IMR-90 (cell line): ENCODE data around the gene TFEB. TPM values are rescaled to one million over a fixed set of nuclear protein-coding genes. Genes with fewer than 3 reads are reported as not detected.

ENCODE experiments used
- ATAC-seq: fragments of 200-7000 bp; cut with Tn5 transposase; 2 replicates; pipeline ENCODE4 v1.9.1; 2020; ENCODE audit warnings: low read depth, mild to moderate bottlenecking, moderate library complexity
- BruUV-seq: library from RNA; stranded (reverse); fragments of 400-500 nt; replicated peaks from 2 replicates; lab custom pipeline; 2021; lab: Mats Ljungman, UMichigan
- CTCF ChIA-PET: fragments of 300-600 bp; formaldehyde crosslinking; extraction: SDS; loops from one replicate; lab custom pipeline; 2021; ENCODE audit warnings: antibody characterized with exemption; lab: Yijun Ruan, JAX
- POLR2A ChIA-PET: fragments of 300-600 bp; sonication (Branson Sonifier 250); formaldehyde crosslinking; loops from one replicate; lab custom pipeline; 2022; ENCODE audit warnings: antibody characterized with exemption; ENCODE audit not compliant: unreplicated experiment; lab: Charles Lee
- DNase-seq: peaks from one replicate; pipeline ENCODE4 v3.0.0; 2013
- H2AFZ ChIP-seq: replicated peaks from 2 replicates; pipeline ENCODE3; 2013; ENCODE audit warnings: low read length, mild to moderate bottlenecking; ENCODE audit not compliant: poor library complexity
- H2AK5ac ChIP-seq: 2 replicates; pipeline ENCODE4 v1.6.1; 2013; ENCODE audit warnings: low read depth, low read length, inconsistent platforms
- H2AK9ac ChIP-seq: replicated peaks from 2 replicates; pipeline ENCODE3; 2013; ENCODE audit warnings: mild to moderate bottlenecking, low read depth, low read length, moderate library complexity; ENCODE audit not compliant: poor library complexity
- H2BK120ac ChIP-seq: 2 replicates; pipeline ENCODE4 v1.6.1; 2013; ENCODE audit warnings: low read depth, low read length, inconsistent platforms
- H2BK15ac ChIP-seq: 3 replicates; pipeline ENCODE4 v1.6.1; 2013; ENCODE audit warnings: low read depth, low read length, inconsistent platforms
- H2BK20ac ChIP-seq: 2 replicates; pipeline ENCODE4 v1.6.1; 2013; ENCODE audit warnings: low read depth, mild to moderate bottlenecking, inconsistent platforms, low read length, moderate library complexity
- H2BK5ac ChIP-seq: 2 replicates; pipeline ENCODE4 v1.6.1; 2013; ENCODE audit warnings: mild to moderate bottlenecking, low read depth, low read length, inconsistent platforms; ENCODE audit not compliant: poor library complexity, severe bottlenecking
- H3K14ac ChIP-seq: replicated peaks from 2 replicates; pipeline ENCODE4 v1.6.1; 2013; ENCODE audit warnings: low read depth, low read length, inconsistent platforms
- H3K18ac ChIP-seq: 2 replicates; pipeline ENCODE4 v1.6.1; 2013; ENCODE audit warnings: low read depth, low read length, control low read depth
- H3K23ac ChIP-seq: 2 replicates; pipeline ENCODE4 v1.6.1; 2013; ENCODE audit warnings: low read depth, low read length, inconsistent platforms
- H3K27ac ChIP-seq: 2 replicates; pipeline ENCODE4 v1.5.1; 2013; ENCODE audit warnings: mild to moderate bottlenecking, control low read depth, low read length; ENCODE audit not compliant: insufficient read depth
- H3K27me3 ChIP-seq: 2 replicates; pipeline ENCODE4 v1.6.1; 2013; ENCODE audit warnings: low read length; ENCODE audit not compliant: control insufficient read depth, insufficient read depth
- H3K36me3 ChIP-seq: 2 replicates; pipeline ENCODE4 v1.6.1; 2013; ENCODE audit warnings: low read length, mixed read lengths; ENCODE audit not compliant: control insufficient read depth, insufficient read depth
- H3K4ac ChIP-seq: 2 replicates; pipeline ENCODE4 v1.6.1; 2013; ENCODE audit warnings: low read depth, low read length, inconsistent platforms
- H3K4me1 ChIP-seq: 2 replicates; pipeline ENCODE4 v1.6.1; 2013; ENCODE audit warnings: low read length, mixed read lengths; ENCODE audit not compliant: control insufficient read depth, insufficient read depth
- H3K4me2 ChIP-seq: 2 replicates; pipeline ENCODE4 v1.6.1; 2013; ENCODE audit warnings: low read depth, mild to moderate bottlenecking, control low read depth, low read length, moderate library complexity
- H3K4me3 ChIP-seq: 2 replicates; pipeline ENCODE4 v1.5.1; 2013; ENCODE audit warnings: low read depth, mild to moderate bottlenecking, control low read depth, low read length, moderate library complexity; ENCODE audit not compliant: insufficient read depth
- H3K56ac ChIP-seq: 2 replicates; pipeline ENCODE4 v1.6.1; 2013; ENCODE audit warnings: low read length, inconsistent platforms; ENCODE audit not compliant: insufficient read depth; ENCODE audit errors: extremely low read depth
- H3K79me1 ChIP-seq, 2 experiments: 2 replicates each; pipeline ENCODE4 v1.6.1; 2013; ENCODE audit warnings: low read length in 2 of 2, inconsistent platforms in 1 of 2, low read depth in 1 of 2
- H3K9ac ChIP-seq: 2 replicates; pipeline ENCODE4 v1.6.1; 2013; ENCODE audit warnings: low read depth, low read length, control low read depth
- H3K9me1 ChIP-seq: 2 replicates; pipeline ENCODE4 v1.6.1; 2013; ENCODE audit warnings: low read length, inconsistent platforms; ENCODE audit not compliant: insufficient read depth
- H3K9me3 ChIP-seq: 2 replicates; pipeline ENCODE4 v1.6.1; 2013; ENCODE audit warnings: low read length; ENCODE audit not compliant: control insufficient read depth, insufficient read depth
- H4K20me1 ChIP-seq: 2 replicates; pipeline ENCODE4 v1.6.1; 2013; ENCODE audit warnings: low read length, inconsistent platforms; ENCODE audit not compliant: insufficient read depth
- H4K5ac ChIP-seq: 2 replicates; pipeline ENCODE4 v1.6.1; 2013; ENCODE audit warnings: mild to moderate bottlenecking, low read depth, low read length, control low read depth
- H4K8ac ChIP-seq, 2 experiments: 2 replicates each; pipeline ENCODE4 v1.6.1; 2013; ENCODE audit warnings: low read depth in 2 of 2, low read length in 2 of 2, control low read depth in 1 of 2, inconsistent platforms in 1 of 2
- H4K91ac ChIP-seq: 2 replicates; pipeline ENCODE4 v1.6.1; 2013; ENCODE audit warnings: low read depth, low read length, inconsistent platforms; ENCODE audit not compliant: insufficient read depth
- BHLHE40 ChIP-seq: fragments of 150-350 bp; IDR thresholded peaks from 2 replicates; pipeline ENCODE4 v1.6.1; 2016; ENCODE audit warnings: mild to moderate bottlenecking, low read depth, low read length
- CEBPB ChIP-seq: IDR thresholded peaks from 2 replicates; pipeline ENCODE4 v1.6.1; 2012; ENCODE audit warnings: low read depth, low read length, improper control_type of control experiment
- CHD1 ChIP-seq: IDR thresholded peaks from 2 replicates; pipeline ENCODE4 v1.6.1; 2012; ENCODE audit warnings: low read depth, low read length, improper control_type of control experiment
- ELK1 ChIP-seq: fragments of 150-350 bp; IDR thresholded peaks from 2 replicates; pipeline ENCODE4 v1.6.1; 2016; ENCODE audit warnings: low read depth, mild to moderate bottlenecking, low read length, moderate library complexity, borderline replicate concordance
- MAFK ChIP-seq: IDR thresholded peaks from 2 replicates; pipeline ENCODE4 v1.6.1; 2012; ENCODE audit warnings: low read depth, low read length, improper control_type of control experiment
- MAZ ChIP-seq: IDR thresholded peaks from 2 replicates; pipeline ENCODE4 v1.6.1; 2012; ENCODE audit warnings: low read depth, mild to moderate bottlenecking, low read length, improper control_type of control experiment, moderate library complexity, borderline replicate concordance
- MXI1 ChIP-seq: IDR thresholded peaks from 2 replicates; pipeline ENCODE4 v1.6.1; 2012; ENCODE audit warnings: low read depth, mild to moderate bottlenecking, low read length, moderate library complexity, borderline replicate concordance
- POLR2A ChIP-seq: IDR thresholded peaks from 2 replicates; pipeline ENCODE4 v1.6.1; 2012; ENCODE audit warnings: mild to moderate bottlenecking, low read depth, low read length
- SMC3 ChIP-seq: fragments of 150-350 bp; IDR thresholded peaks from 2 replicates; pipeline ENCODE4 v1.6.1; 2016; ENCODE audit warnings: low read depth, mild to moderate bottlenecking, antibody characterized with exemption, low read length, moderate library complexity
- WGBS, 2 experiments: methylation state at CpG; one replicate each; pipeline versions ENCODE4 v1.1.5 to v1.1.7; 2013; ENCODE audit warnings: missing lambda C conversion rate in 2 of 2; ENCODE audit not compliant: insufficient read length in 1 of 2; ENCODE audit errors: extremely low coverage in 2 of 2; 5-methylcytosine and 5-hydroxymethylcytosine counted together
- dilution Hi-C: fragments of 300-500 bp; cut with HindIII; formaldehyde crosslinking; loops from one replicate; pipeline ENCODE4 v1.14.3; 2018; ENCODE audit warnings: low sequenced_read_pairs; ENCODE audit not compliant: unreplicated experiment
- in situ Hi-C: fragments of 300-500 bp; cut with MboI; formaldehyde crosslinking; loops from 3 replicates; pipeline ENCODE4 v1.14.3; 2019; ENCODE audit warnings: low sequenced_read_pairs, inconsistent platforms, mixed read lengths
- intact Hi-C: fragments of 100-400 bp; cut with micrococcal nuclease; formaldehyde crosslinking; loops from 2 replicates; pipeline ENCODE4 v1.10.0; 2022
- polyA plus RNA-seq, 3 experiments: library from polyadenylated mRNA; depleted of rRNA; stranded (reverse); fragments of >200 nt; gene quantifications; 2 replicates each; pipeline ENCODE4 v1.2.3, GENCODE V29; 2012; ENCODE audit warnings: low replicate concordance in 1 of 3
- total RNA-seq: library from RNA; depleted of rRNA; stranded (reverse); fragments of >200 nt; gene quantifications from 2 replicates; pipeline ENCODE4 v1.2.3, GENCODE V29; 2012

Gene TFEB
- total and polyA plus RNA-seq, 2 of the 4 experiments (the other 2 are of a cell fraction): 4.5 to 4.9 TPM

GRCh38 chr6:41718828-41719227 is 16.6 kb downstream of the TFEB start:
- dilution Hi-C loops (no loop called here), intact Hi-C loops (no loop called here), in situ Hi-C loops (no loop called here)
- H4K20me1 ChIP-seq: 0 out of 2 replicates have a peak, but pooled peaks cover 2% of the 10 kb centered on the region
- no peaks in the 10 kb centered on the region for H3K9me3 ChIP-seq
- no peak overlapping the region for H4K91ac ChIP-seq
- WGBS, 2 experiments: no CpG with 5 or more reads among the region's 5 CpGs
- no peak overlapping the region for H3K56ac ChIP-seq
- no peak overlapping the region for H3K4me2 ChIP-seq
- TF ChIP-seq SMC3 (no peak), CHD1 (no peak), CEBPB (no peak), MXI1 (no peak), MAZ (no peak), MAFK (no peak), ELK1 (no peak), BHLHE40 (no peak), POLR2A (no peak)
- H3K23ac ChIP-seq: no peak overlapping the region
- H2AK5ac ChIP-seq: no peak overlapping the region
- H3K27me3 ChIP-seq: no peaks in the 10 kb centered on the region
- peaks cover 19% of the 10 kb centered on the region for H3K4me1 ChIP-seq
- no peak overlapping the region for H2BK120ac ChIP-seq
- no peak overlapping the region for H3K18ac ChIP-seq
- no peak for ATAC-seq
- ChIA-PET POLR2A (no interaction called here), CTCF (interaction anchor here (1.4 kb wide), 1 partner anchor 30 kb away, joined by 3 read pairs; no protein-coding TSS in a partner anchor)
- H3K14ac ChIP-seq: no peak overlapping the region
- H2BK15ac ChIP-seq: no peak overlapping the region
- H3K79me1 ChIP-seq: peaks cover 11 to 13% of the 10 kb centered on the region in 2 experiments
- no TSS peak for BruUV-seq
- no peak overlapping the region for H2BK5ac ChIP-seq
- no peak overlapping the region for H4K8ac ChIP-seq
- no peak overlapping the region for H2BK20ac ChIP-seq
- H3K4me3 ChIP-seq: no peak overlapping the region
- H3K9ac ChIP-seq: no peak overlapping the region
- H4K5ac ChIP-seq: no peak overlapping the region
- no peak overlapping the region for H2AFZ ChIP-seq
- no peak overlapping the region for H2AK9ac ChIP-seq
- H3K4ac ChIP-seq: no peak overlapping the region
- peaks cover 12% of the 10 kb centered on the region for H3K9me1 ChIP-seq
- H3K27ac ChIP-seq: no peak overlapping the region
- H3K36me3 ChIP-seq: no peaks in the 10 kb centered on the region
- DNase-seq: no peak
